ENCODE data around the gene GSTM2.

The GSTM2 gene

GRCh38 chr1:109644670-109645069 lies 23.2 kb upstream of the GSTM2 start:
- no peak overlapping the region for H2BK5ac ChIP-seq (ENCODE audit: low read length)
- no peak overlapping the region for H3K4me3 ChIP-seq (ENCODE audit: low read length in 2 of 2)
- no peak overlapping the region for H2BK12ac ChIP-seq (ENCODE audit: low read length)
- no peak overlapping the region for H3K4me2 ChIP-seq (ENCODE audit: insufficient read depth, low read length, poor library complexity, severe bottlenecking)
- no CpG with 5 or more reads among the region's 10 CpGs for WGBS, 2 donors (ENCODE audit: extremely low coverage in 2 of 2, insufficient read length in 2 of 2, insufficient replicate concordance in 1 of 2)
- no peak overlapping the region for H2BK120ac ChIP-seq (ENCODE audit: low read depth, low read length)
- no peak overlapping the region for H3K18ac ChIP-seq (ENCODE audit: low read length)
- H3K27ac ChIP-seq (replicated peaks; ENCODE audit: low read length) = no peak overlapping the region
- no peak overlapping the region for H2AK5ac ChIP-seq (ENCODE audit: low read depth, low read length)
- no peak overlapping the region for H3K9ac ChIP-seq (ENCODE audit: low read depth, low read length, poor library complexity)
- H3K36me3 ChIP-seq (replicated peaks in 1 of 2; ENCODE audit: control insufficient read depth in 2 of 2, insufficient read depth in 2 of 2, low read length in 2 of 2) = no peaks in the 10 kb centered on the region
- no peak overlapping the region for H3K23ac ChIP-seq (ENCODE audit: low read depth, low read length, poor library complexity)
- H4K91ac ChIP-seq (ENCODE audit: low read depth, low read length, poor library complexity) = no peak overlapping the region
- no peak overlapping the region for H3K4ac ChIP-seq (ENCODE audit: low read length)
- DNase-seq (ENCODE audit: low spot score) = no peak
- H3K4me1 ChIP-seq (ENCODE audit: control insufficient read depth in 2 of 2, insufficient read depth in 1 of 2, low read depth in 1 of 2, low read length in 2 of 2) = peaks cover 3 to 6% of the 10 kb centered on the region in 2 donors
- H4K8ac ChIP-seq (ENCODE audit: low read depth, low read length) = no peak overlapping the region
- H3K27me3 ChIP-seq (ENCODE audit: control insufficient read depth in 3 of 3, insufficient read depth in 3 of 3, low read depth in 1 of 3, low read length in 3 of 3) = peaks cover 0 to 9% (median 3%) of the 10 kb centered on the region in 3 experiments
- H3K14ac ChIP-seq (ENCODE audit: low read length) = no peak overlapping the region
- peaks cover 0 to 10% of the 10 kb centered on the region in 2 donors for H3K9me3 ChIP-seq (replicated peaks in 1 of 2; ENCODE audit: control insufficient read depth in 2 of 2, insufficient read depth in 1 of 2, low read depth in 1 of 2, low read length in 2 of 2)
- no peak overlapping the region for H2BK15ac ChIP-seq (ENCODE audit: low read length)
- no peaks in the 10 kb centered on the region for H3K79me1 ChIP-seq (ENCODE audit: low read depth, low read length)
- H2AFZ ChIP-seq (ENCODE audit: low read length) = no peak overlapping the region

GRCh38 chr1:109649491-109649914 lies 18.4 kb upstream of the GSTM2 start:
- Histone ChIP-seq H3K9ac (ENCODE audit: low read depth, low read length, poor library complexity) (no peak overlapping the region), H2BK120ac (ENCODE audit: low read depth, low read length) (no peak overlapping the region), H3K14ac (ENCODE audit: low read length) (no peak overlapping the region), H4K8ac (ENCODE audit: low read depth, low read length) (no peak overlapping the region), H3K9me3 (replicated peaks in 1 of 2; ENCODE audit: control insufficient read depth in 2 of 2, insufficient read depth in 1 of 2, low read depth in 1 of 2, low read length in 2 of 2) (peaks cover 0 to 10% of the 10 kb centered on the region in 2 donors), H2BK15ac (ENCODE audit: low read length) (no peak overlapping the region), H2AK5ac (ENCODE audit: low read depth, low read length) (no peak overlapping the region), H3K4me3 (ENCODE audit: low read length in 2 of 2) (no peak overlapping the region), H3K27me3 (ENCODE audit: control insufficient read depth in 3 of 3, insufficient read depth in 3 of 3, low read depth in 1 of 3, low read length in 3 of 3) (peaks cover 0 to 17% (median 4%) of the 10 kb centered on the region in 3 experiments), H2BK5ac (ENCODE audit: low read length) (no peak overlapping the region), H2AFZ (ENCODE audit: low read length) (peak overlapping the region; percentile 71), H2BK12ac (ENCODE audit: low read length) (no peak overlapping the region), H3K23ac (ENCODE audit: low read depth, low read length, poor library complexity) (no peak overlapping the region), H3K4me2 (ENCODE audit: insufficient read depth, low read length, poor library complexity, severe bottlenecking) (no peak overlapping the region), H3K18ac (ENCODE audit: low read length) (no peak overlapping the region), H3K27ac (replicated peaks; ENCODE audit: low read length) (no peak overlapping the region), H3K4ac (ENCODE audit: low read length) (no peak overlapping the region), H3K4me1 (ENCODE audit: control insufficient read depth in 2 of 2, insufficient read depth in 1 of 2, low read depth in 1 of 2, low read length in 2 of 2) (peaks cover 0 to 2% of the 10 kb centered on the region in 2 donors), H3K36me3 (replicated peaks in 1 of 2; ENCODE audit: control insufficient read depth in 2 of 2, insufficient read depth in 2 of 2, low read length in 2 of 2) (no peaks in the 10 kb centered on the region), H3K79me1 (ENCODE audit: low read depth, low read length) (no peaks in the 10 kb centered on the region), H4K91ac (ENCODE audit: low read depth, low read length, poor library complexity) (no peak overlapping the region)
- no CpG with 5 or more reads among the region's 4 CpGs for WGBS, 2 donors (ENCODE audit: extremely low coverage in 2 of 2, insufficient read length in 2 of 2, insufficient replicate concordance in 1 of 2)
- DNase-seq (ENCODE audit: low spot score) = no peak

DNA sequence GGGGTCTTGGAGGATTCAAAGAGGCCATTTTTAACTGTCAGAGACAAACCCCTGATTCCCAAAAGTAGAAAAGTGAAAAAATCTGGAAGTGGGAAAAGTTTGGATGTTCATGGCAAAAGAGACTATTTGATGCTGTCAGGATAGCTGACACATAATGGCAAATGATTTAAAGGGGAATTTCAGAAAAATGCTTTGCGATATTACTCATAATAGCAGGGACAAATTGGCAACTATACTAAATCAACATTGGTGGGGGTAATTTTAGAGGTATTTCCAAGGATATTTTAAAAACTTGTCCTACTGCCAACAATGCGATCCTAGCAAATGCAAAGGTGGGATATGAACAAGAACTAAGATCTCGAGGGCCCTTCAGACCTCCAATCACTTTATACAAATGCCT lies 17.2 kb upstream of the GSTM2 start:
- no peak overlapping the region for H3K9ac ChIP-seq (ENCODE audit: low read depth, low read length, poor library complexity)
- H3K4me3 ChIP-seq (ENCODE audit: low read length in 2 of 2) = no peak overlapping the region
- H2BK12ac ChIP-seq (ENCODE audit: low read length) = no peak overlapping the region
- H3K79me1 ChIP-seq (ENCODE audit: low read depth, low read length) = no peaks in the 10 kb centered on the region
- peaks cover 0 to 7% of the 10 kb centered on the region in 2 donors for H3K9me3 ChIP-seq (replicated peaks in 1 of 2; ENCODE audit: control insufficient read depth in 2 of 2, insufficient read depth in 1 of 2, low read depth in 1 of 2, low read length in 2 of 2)
- H3K4me1 ChIP-seq (ENCODE audit: control insufficient read depth in 2 of 2, insufficient read depth in 1 of 2, low read depth in 1 of 2, low read length in 2 of 2) = peaks cover 2 to 4% of the 10 kb centered on the region in 2 donors
- H2AFZ ChIP-seq (ENCODE audit: low read length) = no peak overlapping the region
- DNase-seq (ENCODE audit: low spot score) = no peak
- H3K4ac ChIP-seq (ENCODE audit: low read length) = no peak overlapping the region
- no peak overlapping the region for H3K14ac ChIP-seq (ENCODE audit: low read length)
- H2BK120ac ChIP-seq (ENCODE audit: low read depth, low read length) = no peak overlapping the region
- no peak overlapping the region for H3K18ac ChIP-seq (ENCODE audit: low read length)
- no peaks in the 10 kb centered on the region for H3K36me3 ChIP-seq (replicated peaks in 1 of 2; ENCODE audit: control insufficient read depth in 2 of 2, insufficient read depth in 2 of 2, low read length in 2 of 2)
- H3K27ac ChIP-seq (replicated peaks; ENCODE audit: low read length) = no peak overlapping the region
- no peak overlapping the region for H3K23ac ChIP-seq (ENCODE audit: low read depth, low read length, poor library complexity)
- no peak overlapping the region for H4K8ac ChIP-seq (ENCODE audit: low read depth, low read length)
- no CpG with 5 or more reads among the region's 3 CpGs for WGBS, 2 donors (ENCODE audit: extremely low coverage in 2 of 2, insufficient read length in 2 of 2, insufficient replicate concordance in 1 of 2)
- no peak overlapping the region for H3K4me2 ChIP-seq (ENCODE audit: insufficient read depth, low read length, poor library complexity, severe bottlenecking)
- no peak overlapping the region for H4K91ac ChIP-seq (ENCODE audit: low read depth, low read length, poor library complexity)
- H2BK15ac ChIP-seq (ENCODE audit: low read length) = no peak overlapping the region
- no peak overlapping the region for H2BK5ac ChIP-seq (ENCODE audit: low read length)
- H2AK5ac ChIP-seq (ENCODE audit: low read depth, low read length) = no peak overlapping the region
- H3K27me3 ChIP-seq (ENCODE audit: control insufficient read depth in 3 of 3, insufficient read depth in 3 of 3, low read depth in 1 of 3, low read length in 3 of 3) = peaks cover 0 to 17% (median 11%) of the 10 kb centered on the region in 3 experiments

GRCh38 chr1:109652402-109652801 lies 15.5 kb upstream of the GSTM2 start:
- Histone ChIP-seq H2BK12ac (ENCODE audit: low read length) (no peak overlapping the region), H3K27me3 (ENCODE audit: control insufficient read depth in 3 of 3, insufficient read depth in 3 of 3, low read depth in 1 of 3, low read length in 3 of 3) (peaks cover 0 to 17% (median 11%) of the 10 kb centered on the region in 3 experiments), H3K4me2 (ENCODE audit: insufficient read depth, low read length, poor library complexity, severe bottlenecking) (no peak overlapping the region), H2AFZ (ENCODE audit: low read length) (no peak overlapping the region), H3K9ac (ENCODE audit: low read depth, low read length, poor library complexity) (no peak overlapping the region), H3K79me1 (ENCODE audit: low read depth, low read length) (no peaks in the 10 kb centered on the region), H3K36me3 (replicated peaks in 1 of 2; ENCODE audit: control insufficient read depth in 2 of 2, insufficient read depth in 2 of 2, low read length in 2 of 2) (no peaks in the 10 kb centered on the region), H3K18ac (ENCODE audit: low read length) (no peak overlapping the region), H4K91ac (ENCODE audit: low read depth, low read length, poor library complexity) (no peak overlapping the region), H4K8ac (ENCODE audit: low read depth, low read length) (no peak overlapping the region), H3K14ac (ENCODE audit: low read length) (no peak overlapping the region), H2AK5ac (ENCODE audit: low read depth, low read length) (no peak overlapping the region), H3K23ac (ENCODE audit: low read depth, low read length, poor library complexity) (no peak overlapping the region), H3K27ac (replicated peaks; ENCODE audit: low read length) (no peak overlapping the region), H2BK120ac (ENCODE audit: low read depth, low read length) (no peak overlapping the region), H3K4me3 (ENCODE audit: low read length in 2 of 2) (no peak overlapping the region), H3K4ac (ENCODE audit: low read length) (no peak overlapping the region), H2BK15ac (ENCODE audit: low read length) (no peak overlapping the region), H3K9me3 (replicated peaks in 1 of 2; ENCODE audit: control insufficient read depth in 2 of 2, insufficient read depth in 1 of 2, low read depth in 1 of 2, low read length in 2 of 2) (no peaks in the 10 kb centered on the region), H3K4me1 (ENCODE audit: control insufficient read depth in 2 of 2, insufficient read depth in 1 of 2, low read depth in 1 of 2, low read length in 2 of 2) (peaks cover 3 to 5% of the 10 kb centered on the region in 2 donors), H2BK5ac (ENCODE audit: low read length) (no peak overlapping the region)
- WGBS, 2 donors (ENCODE audit: extremely low coverage in 2 of 2, insufficient read length in 2 of 2, insufficient replicate concordance in 1 of 2) = no CpG with 5 or more reads among the region's 2 CpGs
- DNase-seq (ENCODE audit: low spot score) = no peak
